NCI-H1048 (cell line): ENCODE measurements around the gene RGP1.

Source experiments
- DNase-seq: peaks from one replicate; lab custom pipeline; 2025; lab: John Stamatoyannopoulos, UW

The RGP1 gene

DNA sequence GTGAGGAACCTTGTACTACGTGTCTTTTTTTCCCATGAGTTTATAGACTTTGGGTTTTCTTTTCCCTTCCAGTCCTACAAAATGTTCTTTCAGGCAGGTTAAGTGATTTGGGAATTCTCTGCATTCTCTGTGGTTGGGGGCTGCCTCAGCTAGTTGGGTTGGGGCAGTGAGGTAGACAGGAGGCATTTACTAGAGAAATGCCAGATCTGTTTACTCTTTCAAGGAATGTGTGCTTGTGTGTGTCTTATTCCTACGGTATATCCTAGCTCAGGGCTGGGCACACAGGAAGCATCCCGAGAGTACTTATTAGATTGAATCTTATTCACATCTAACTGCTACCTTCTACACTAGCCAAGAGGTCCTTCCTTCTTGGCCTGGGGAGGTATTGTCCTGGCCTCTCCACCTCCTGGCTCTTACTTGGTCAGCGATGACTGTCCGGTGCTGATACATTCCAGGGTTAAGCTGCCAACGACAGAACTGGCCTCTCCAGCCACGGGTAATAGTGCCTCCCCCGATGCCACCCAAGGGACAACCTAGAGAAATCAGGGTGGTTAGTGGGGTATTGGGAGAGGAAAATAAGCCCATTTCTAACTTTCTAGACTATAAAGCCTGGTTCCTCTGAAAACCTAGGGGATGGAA lies 5.1 kb upstream of the RGP1 start:
- no peak for DNase-seq

DNA sequence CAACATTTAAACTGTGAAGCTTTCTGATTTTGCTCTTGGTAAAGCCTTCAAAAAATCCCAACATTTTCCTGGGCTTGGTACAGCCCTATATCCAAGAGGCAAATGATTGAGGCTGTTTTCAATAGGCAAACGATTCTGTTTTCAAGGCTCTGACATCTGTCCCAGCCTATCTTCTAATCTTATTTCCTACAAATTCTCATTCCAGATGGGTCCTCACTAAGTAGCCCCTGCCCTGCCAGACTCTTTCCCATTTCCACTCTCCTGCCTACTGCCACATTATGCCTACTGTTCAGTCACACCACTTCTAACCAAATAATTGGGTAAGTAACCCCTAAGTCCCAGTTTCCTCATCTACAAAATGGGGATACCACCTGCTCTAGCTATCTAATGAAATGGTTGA lies 3.5 kb upstream of the RGP1 start:
- DNase-seq: no peak

DNA sequence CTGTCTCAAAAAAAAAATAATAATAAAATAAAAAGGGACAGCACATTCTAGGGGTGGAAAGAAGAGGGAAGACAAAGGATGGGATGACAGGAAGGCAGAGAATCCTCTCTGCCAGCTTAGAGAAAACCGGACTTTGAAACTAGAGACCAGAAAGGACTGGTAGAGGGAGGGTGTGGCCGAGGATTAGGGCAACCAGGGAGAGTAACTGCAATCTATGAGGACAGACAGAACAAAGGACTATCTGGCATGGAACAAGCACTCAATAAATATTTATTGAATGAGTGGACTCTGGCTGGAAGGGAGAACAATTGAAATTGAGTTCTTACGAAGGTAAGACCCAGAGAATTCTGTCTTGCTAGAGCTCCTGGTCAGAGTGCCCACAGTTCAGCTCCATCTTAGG lies 2.5 kb upstream of the RGP1 start:
- no peak for DNase-seq

DNA sequence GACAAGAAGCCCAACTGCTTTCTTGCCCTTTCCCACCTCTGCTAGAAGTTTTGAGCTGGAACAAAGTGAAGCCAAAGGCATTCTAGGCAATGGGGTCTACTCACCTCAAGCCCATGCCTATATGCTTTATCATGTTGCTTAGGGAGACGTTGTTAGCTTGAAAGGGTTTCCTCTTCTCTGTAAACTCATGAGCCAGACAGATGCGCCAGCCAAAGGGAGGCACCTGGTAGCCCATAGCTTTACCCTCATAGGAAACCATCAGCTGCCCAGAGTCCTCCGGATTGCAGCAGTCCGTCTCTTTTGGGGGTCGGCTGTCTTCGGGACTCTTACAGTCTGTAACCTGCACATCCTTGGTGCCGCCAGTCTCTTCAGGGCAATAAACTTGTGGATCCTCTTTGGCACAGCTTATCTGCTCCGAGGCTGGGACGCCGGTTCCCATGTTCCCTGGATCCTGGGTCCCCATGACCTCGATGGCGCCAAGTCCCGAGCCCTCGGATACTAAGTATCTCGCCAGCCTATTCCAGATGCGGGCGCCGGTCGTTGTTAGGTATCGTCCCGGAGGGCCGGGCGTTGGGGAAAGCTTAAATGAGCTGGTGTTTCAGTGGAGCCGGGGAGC lies 737 bp upstream of the RGP1 start:
- DNase-seq: no peak

DNA sequence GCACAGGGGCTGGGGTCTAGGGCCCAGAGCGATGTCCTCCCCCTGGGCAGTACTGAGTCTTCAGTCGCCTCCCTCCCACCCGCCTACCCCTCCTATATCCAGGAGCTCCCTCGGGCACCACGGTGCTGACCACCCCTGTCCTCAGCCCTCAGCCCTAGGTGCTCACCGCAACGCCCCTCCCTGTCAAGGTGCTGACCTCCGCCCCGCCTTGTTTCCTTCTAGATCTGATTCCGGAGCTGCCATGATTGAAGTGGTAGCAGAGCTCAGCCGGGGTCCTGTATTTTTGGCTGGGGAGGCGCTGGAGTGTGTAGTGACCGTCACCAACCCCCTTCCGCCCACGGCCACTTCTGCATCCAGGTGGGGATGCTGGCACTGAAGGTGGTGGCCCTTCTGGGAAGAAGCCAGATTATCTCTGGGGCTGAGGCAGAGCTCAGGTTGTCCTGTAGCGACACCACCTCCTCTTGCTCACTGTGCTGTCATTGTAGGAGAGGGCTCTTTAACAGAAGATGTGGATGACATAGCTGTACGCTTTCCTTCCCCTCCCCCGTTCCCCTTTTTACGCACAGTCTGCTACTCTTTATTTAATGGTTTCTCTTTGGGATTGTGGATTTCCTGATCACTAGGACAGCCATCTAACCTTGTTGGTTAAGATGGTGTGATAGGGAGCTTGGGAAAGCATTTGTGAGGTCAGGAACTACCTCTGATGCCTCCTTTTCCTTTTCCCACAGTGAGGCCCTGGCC lies 598 bp downstream of the RGP1 start:
- no peak for DNase-seq

DNA sequence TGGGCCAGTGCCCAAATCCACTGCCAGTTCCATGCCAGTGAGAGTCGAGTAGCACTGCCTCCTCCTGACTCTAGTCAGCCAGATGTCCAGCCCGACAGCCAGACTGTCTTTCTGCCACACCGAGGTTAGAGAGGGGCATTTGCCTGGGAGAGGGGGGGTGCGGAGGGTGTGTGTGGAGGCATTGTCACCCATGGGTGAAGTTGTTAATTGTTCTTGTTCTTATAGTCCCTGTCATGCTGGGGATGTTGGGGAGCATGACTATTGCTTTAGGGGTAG lies 1.1 kb downstream of the RGP1 start:
- DNase-seq: no peak

DNA sequence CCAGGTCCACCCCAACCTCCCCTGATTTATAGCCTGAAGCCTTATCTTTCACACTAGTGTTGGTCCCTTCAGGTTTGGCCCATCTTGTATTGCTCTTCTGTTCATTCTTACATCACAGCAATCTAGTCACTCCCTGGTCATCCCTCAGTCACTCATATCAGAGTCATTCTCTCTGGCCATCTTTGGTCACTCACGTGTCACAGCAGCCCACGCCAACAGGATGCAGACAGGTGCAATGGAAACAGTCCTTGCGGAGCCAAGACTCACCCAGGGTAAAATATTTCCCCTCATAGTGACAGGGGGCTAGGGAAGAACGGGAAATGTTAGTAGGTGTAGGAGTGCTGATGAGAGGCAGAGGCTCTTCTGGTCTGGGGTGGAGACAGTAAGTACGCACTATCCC lies 4.4 kb downstream of the RGP1 start:
- no peak for DNase-seq

DNA sequence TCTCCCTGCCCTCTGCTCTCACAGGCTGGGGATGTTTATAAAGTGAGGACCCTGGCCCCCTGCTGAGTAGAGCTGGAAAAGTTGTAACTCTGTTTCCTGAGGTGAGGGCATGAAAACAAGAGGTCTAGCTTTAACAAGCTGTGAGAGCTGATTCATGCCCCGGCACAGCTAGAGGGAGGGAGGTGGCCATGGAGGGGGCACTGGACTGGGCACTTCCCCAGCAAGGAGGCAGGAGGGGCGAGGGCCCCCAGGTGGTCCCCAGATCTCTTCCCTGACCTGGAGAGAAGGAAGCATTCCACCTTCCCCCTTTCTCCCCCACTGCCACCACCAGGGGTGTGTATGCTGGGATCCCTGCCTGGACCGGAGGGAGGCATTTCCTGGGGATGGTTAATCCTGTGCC lies 5.2 kb downstream of the RGP1 start, which contains the start of gene MSMP:
MSMP (minus strand) TSS at position 13 of the 400 bp plus-strand sequence. CDS start 147 bp downstream, outside the sequence.
- no peak for DNase-seq

DNA sequence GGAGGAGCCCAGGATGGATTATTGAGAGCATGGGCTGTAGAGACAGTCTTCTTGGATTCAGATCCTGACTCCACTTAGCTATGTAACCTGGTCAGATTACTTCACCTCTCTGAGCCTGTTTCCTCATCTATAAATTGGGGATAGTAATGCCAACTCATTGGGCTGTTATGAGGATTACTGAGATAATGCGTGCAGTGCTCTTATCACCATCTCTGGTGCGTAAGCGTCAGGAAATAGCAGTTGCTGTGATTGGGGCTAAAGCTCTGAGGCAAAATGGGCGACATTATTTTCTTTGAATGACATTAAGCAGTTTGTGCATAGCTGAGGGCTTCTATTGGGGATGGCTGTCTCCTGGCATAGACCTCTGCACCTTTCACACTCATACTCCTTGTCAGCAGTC lies 6.0 kb downstream of the RGP1 start:
- DNase-seq: no peak

DNA sequence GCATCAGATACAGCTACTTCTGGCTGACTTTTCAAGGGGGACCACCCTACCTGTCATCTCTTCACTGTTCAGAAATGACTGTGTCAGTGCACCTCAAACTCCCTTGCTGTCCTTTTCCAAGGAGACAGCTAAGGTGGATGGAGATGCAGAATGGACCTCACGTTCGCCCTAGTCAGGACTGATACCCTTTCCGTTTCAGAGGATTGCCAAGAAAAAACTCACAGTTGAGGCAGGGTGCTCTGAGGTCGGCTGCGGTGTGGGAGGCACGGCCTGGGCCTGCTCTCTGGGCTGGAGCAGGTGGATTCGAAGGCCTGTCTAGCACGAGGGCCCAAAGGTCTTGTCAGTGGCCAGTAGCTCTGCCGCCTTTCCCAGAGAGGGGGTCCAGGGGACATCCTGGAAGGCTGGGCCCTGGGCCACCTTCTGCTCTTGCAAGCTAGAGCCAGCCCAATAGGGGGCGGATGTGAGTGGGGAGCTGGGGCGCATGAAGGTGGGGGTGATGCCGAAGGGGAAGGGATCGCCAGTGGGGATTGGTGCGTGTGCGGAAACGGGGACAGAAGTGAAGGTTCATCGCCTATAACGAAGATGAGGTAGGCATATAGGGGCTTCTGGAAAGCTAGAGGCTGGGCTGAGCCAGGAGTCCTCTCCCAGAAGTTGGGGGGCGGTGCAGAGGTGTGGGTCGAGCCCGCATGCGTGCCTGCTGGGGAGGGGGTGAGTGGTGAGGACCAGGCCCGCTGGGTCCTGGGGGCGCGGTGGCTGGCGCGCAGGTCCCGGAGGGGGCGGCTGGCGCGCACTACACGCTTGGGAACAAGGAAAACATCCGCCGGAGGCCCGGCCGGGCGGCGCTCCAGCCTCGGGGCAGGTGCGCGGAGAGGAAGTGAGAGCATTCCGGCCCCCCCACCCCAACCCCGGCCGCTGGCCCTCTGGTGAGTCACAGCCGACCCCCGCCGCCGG lies 7.5 kb downstream of the RGP1 start:
- DNase-seq: no peak

DNA sequence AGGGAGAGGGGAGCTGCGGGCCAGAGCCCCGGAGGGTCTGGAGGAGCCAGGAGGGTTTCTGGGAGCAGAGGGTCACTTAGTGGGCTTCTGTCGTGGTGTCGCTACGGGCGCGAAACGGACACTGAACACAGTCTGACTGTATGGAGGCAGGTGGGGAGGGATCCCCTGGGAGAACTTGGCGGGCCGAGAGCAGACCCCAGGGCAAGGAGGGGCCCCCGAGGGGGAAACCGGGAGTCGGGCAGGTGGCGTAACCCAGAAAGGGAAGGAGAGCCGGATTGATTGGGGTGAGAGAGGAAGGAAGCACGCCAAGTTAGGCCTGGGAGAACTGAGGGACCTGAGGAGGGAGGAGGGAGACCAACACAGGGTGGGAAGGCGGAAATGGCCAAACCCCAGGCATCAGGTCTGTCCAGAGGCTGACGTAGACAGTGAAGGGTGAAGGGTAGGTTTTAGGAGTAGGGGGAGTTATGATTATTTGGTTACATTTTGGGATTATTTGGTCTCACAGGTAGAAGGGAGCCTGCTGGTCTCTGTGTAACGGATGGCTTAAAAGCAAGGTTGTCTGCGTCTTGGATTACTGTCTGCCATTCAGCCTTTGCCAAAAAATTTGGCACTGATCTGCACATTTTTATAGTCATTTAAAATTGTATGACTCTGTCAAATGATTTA lies 8.3 kb downstream of the RGP1 start:
- DNase-seq: no peak

DNA sequence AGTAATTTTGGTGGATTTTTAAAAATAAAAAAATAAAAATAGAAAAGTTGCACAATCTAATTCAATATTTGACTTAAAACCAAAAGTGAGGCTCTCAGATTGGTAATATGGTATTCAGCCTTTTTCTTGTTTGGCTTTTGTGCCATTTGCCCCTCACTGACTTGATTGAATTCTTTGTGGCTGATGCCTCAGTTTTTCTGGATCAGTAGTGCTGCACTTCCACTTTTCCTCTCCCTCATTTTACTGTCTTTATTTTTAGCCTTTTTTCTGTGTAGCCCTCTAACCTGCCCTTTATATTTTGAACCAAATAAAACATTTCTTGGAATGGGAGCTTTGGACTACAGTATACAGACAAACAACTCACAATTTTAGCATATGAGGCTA lies 8.8 kb downstream of the RGP1 start:
- no peak for DNase-seq

DNA sequence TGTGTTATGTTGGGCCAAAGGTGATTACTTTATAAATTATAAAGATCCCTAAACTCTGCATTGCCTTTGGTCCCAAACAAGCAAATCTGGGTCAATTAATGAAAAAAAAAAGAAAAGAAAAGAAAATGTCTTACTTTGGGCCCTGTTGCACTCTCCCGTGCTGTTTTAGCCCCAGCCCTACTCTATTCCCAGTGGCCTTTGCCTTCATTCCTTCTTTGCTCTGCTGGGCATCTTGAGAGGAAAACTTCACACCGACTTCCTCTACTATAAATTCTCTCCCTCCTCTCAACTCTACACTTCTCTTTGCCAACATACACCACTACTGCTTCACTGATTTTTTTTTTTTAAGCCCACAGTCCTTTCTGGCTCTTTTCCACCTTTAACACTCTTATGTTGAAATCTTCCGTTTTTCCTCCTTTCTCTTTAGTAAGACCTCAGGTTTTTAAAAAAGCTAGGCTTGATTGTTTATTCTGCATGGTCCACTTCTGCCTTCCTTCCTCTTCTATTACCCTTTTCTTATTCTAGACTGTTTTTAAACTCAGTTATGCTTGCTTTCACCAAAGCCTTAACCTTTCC lies 9.5 kb downstream of the RGP1 start:
- DNase-seq: no peak

DNA sequence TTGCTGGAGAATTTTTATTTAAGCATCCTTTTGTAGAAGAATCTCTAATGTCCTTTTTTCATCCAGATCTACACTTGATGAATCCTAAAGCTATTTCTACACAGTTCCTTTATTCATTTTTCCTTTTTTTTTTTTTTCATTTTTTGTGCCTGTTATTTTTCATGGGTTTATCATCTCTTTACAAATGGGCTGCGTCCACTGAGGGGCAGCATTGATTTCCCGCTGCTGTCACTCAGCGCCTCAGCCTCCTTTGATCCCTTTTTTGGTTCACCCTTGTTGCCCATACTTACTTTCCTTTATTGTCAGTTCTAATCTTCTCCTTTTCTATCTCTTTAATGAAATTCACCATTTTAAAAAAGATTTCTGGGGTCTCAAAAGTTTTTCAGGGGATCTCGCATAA lies 10.7 kb downstream of the RGP1 start:
- DNase-seq: no peak

DNA sequence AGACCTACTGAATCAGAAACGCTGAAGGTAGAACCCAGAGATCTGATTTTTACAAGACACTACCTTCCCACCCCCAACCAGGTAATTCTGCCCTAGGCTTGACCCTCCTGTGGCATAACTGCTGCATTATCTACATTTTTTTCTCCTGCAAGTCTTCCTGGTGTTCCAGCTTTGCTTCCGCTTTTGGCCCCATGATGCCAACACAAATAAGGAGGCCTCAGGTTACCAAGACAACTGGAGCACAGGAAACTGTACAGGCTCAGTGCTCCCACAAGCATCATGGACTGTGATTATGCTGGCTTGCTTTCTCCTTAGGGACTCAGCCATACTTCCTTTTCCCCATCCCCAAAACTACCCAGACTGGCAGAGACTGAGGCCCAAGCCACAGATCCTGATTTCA lies 11.6 kb downstream of the RGP1 start:
- no peak for DNase-seq

DNA sequence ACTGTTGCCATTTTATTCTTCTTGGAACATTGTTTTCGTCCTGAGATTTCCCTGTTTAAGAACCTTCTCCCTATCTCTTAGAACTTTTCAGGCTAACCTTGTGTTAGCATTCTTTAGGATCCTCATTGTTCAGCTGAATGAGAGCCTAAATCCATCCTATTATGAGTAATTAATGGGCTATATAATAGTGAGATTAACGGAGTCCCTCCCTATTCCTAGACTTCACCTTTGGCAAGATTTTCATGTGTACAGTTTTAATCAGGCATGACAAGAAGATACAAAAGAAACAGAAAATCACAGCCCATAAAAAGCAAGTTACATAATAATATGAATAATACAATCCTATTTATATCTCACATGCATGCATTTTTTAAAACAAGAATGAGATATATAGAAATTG lies 14.1 kb downstream of the RGP1 start:
- no peak for DNase-seq

DNA sequence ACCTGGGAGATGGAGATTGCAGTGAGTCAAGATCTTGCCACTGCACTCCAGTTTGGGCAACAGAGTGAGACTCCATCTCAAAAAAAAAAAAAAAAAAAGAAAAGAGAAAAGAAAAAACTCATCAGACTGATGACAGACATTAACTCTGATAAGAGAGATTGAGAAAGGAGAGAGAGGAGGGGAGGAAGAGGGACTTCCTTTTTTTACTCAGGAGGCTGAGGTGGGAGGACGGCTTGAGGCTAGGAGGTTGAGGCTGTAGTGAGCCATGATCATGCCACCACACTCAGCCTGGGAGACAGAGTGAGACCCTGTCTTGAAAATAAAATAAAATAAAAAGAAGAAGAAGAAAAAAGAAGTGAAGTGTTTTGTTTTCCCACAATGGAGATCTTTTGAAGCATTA lies 14.7 kb downstream of the RGP1 start:
- no peak for DNase-seq

DNA sequence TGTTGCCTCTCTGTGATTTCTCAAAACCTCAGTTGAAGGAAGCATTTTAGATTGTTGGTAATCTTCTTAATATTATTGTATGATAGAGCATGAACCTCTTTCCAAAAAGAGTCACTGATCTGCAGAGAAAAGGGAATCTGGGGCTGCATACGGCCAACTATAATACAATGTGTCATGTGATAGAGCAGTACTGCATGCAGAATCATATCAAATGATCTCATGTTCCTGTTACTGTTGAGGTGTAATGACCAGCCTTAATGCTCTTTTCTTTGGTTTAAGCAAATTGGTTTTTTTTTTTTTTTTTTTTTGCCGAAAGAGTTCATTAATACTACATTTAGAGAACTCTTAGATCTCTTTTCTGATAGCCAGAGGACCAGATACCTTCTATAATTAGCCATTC lies 17.9 kb downstream of the RGP1 start:
- DNase-seq: no peak

DNA sequence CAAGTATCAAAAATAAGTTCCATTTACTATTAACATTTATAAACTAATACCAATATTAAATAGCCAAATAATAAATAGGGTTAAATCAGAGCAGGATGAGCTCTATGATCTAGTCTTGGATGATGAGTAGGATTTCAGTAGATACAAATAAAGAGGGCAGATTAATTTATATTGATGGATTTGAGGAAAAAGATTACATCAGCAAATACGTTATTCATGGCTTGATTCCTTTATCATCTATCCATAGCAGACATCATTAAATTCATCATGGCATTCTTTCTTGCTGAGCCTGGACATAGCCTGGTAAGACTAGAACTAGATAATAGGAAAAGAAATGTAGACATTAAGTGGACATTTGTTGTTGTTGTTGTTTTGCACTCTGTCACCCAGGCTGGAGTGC lies 18.4 kb downstream of the RGP1 start:
- no peak for DNase-seq

DNA sequence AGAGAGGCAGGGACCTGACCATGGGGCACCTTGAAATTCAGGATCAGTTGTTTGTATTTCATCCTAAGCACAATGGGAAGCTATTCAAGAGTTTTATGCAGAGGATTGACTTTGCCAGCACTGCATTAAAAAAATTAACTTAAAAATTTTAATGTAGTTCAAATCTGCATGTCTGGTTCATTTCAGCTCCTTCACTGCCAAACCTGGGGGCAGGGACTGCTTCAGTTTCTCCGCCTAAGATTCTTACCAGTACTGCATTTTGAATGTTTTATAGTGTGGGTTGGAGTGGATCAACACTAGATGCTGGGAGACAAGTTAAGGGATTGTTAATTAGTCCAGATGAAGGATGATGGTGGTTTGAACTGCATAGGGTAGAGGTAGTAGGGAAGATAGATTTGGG lies 20.7 kb downstream of the RGP1 start:
- no peak for DNase-seq

DNA sequence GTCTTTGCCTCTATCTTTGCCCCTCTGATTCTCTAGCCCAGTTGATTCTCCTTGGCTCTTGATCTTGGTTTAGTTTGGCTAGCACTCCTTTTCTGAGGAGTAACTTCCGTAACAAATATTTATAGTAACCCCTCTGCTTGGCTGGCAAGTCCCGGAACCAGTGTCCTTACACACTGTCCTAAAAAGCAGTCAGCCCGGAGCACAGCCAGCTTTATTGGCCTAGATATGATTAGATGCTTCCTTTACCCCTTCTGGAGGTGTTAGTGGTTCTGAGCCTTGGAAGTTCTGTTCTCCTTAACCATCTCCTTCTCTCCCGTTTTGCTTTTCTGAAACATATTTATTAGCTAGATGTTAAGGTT lies 22.0 kb downstream of the RGP1 start:
- no peak for DNase-seq

DNA sequence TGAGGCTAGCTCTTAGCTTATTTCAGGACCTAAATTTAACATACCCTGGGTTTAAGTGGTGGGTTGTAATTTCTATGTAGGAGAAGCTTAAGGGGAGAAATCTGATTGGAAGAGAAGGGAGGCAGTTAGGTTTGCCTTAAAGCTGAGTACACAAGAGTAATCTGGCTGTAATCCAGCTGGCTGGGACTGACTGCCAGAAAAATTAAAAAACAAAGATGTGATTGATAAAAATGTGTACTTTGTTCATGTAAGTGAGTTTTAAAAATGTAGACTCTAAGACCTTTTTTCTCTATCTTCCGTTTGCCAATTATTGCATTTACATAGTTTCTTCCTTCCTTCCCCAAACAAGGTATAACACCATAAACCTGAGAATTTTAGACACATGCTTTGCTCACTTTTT lies 22.4 kb downstream of the RGP1 start:
- peak; percentile 32 for DNase-seq
